HCT116 (cell line): ENCODE measurements around the gene PRKACA. TPM values are rescaled to one million over a fixed set of nuclear protein-coding genes. Genes with fewer than 3 reads are reported as not detected.

Source experiments
- ATAC-seq: fragments of 200-7000 bp; cut with Tn5 transposase; 2 replicates; pipeline ENCODE4 v1.9.1; 2020; ENCODE audit warnings: mild to moderate bottlenecking, moderate library complexity
- BruUV-seq: library from RNA; stranded (reverse); fragments of 400-500 nt; replicated peaks from 2 replicates; lab custom pipeline; 2021; lab: Mats Ljungman, UMichigan
- CTCF ChIA-PET: fragments of 300-600 bp; sonication (Branson Sonifier 250); formaldehyde crosslinking; loops from one replicate; lab custom pipeline; 2021; ENCODE audit warnings: antibody characterized with exemption; lab: Charles Lee
- POLR2A ChIA-PET: fragments of 300-600, 350-600 bp; sonication (Branson Sonifier 250); formaldehyde crosslinking; loops from one replicate; lab custom pipeline; 2021; ENCODE audit warnings: antibody characterized with exemption; lab: Charles Lee
- RAD21 ChIA-PET, 2 experiments: fragments of 300-600 bp; sonication (Branson Sonifier 250); formaldehyde crosslinking; loops; one replicate each; lab custom pipeline; 2023; ENCODE audit warnings: low total read pairs in 2 of 2; ENCODE audit not compliant: uncharacterized antibody in 2 of 2, unreplicated experiment in 2 of 2, low non-redundant PET in 1 of 2; lab: Charles Lee
- DNase-seq: peaks from one replicate; pipeline ENCODE4 v3.0.0-alpha.2; 2010; ENCODE audit warnings: low read depth, low spot score
- H2AFZ ChIP-seq: fragments of 200-600 bp; shearing (Covaris generic), sonication (generic); 2 replicates; pipeline ENCODE4 v1.6.1; 2017; ENCODE audit warnings: low read depth, mixed run types, mixed read lengths, antibody characterized with exemption, low read length; ENCODE audit not compliant: poor library complexity, severe bottlenecking
- H3K27ac ChIP-seq: 2 replicates; pipeline ENCODE4 v1.5.1; 2012; ENCODE audit warnings: low read depth, low read length
- H3K27me3 ChIP-seq: fragments of 200-600 bp; sonication (generic); 2 replicates; pipeline ENCODE4 v1.6.1; 2016; ENCODE audit warnings: mixed run types, low read length, mixed read lengths; ENCODE audit not compliant: insufficient read depth
- H3K36me3 ChIP-seq, 2 experiments: fragments of 200-500 bp in 1 of 2; fragments of 200-600 bp in 1 of 2; sonication (Bioruptor generic) in 1 of 2; sonication (generic) in 1 of 2; 2 replicates each; pipeline versions ENCODE4 v1.5.1 to v1.6.1; 2014 to 2016; ENCODE audit warnings: low read length in 2 of 2, inconsistent platforms in 1 of 2, mixed read lengths in 1 of 2, mixed run types in 1 of 2; ENCODE audit not compliant: insufficient read depth in 2 of 2, control insufficient read depth in 1 of 2
- H3K4me1 ChIP-seq, 2 experiments: fragments of 200-600 bp in 1 of 2; sonication (generic) in 1 of 2; 2 replicates each; pipeline versions ENCODE4 v1.5.1 to v1.6.1; 2012 to 2017; ENCODE audit warnings: low read length in 2 of 2, inconsistent platforms in 1 of 2, mild to moderate bottlenecking in 1 of 2, mixed read lengths in 1 of 2, mixed run types in 1 of 2, moderate library complexity in 1 of 2; ENCODE audit not compliant: insufficient read depth in 2 of 2, control insufficient read depth in 1 of 2
- H3K4me2 ChIP-seq: fragments of 200-600 bp; sonication (generic); 2 replicates; pipeline ENCODE4 v1.6.1; 2017; ENCODE audit warnings: mixed run types, low read length, mixed read lengths
- H3K4me3 ChIP-seq, 2 experiments: fragments of 200-600 bp in 1 of 2; sonication (generic) in 1 of 2; replicated peaks in 1 of 2; 2 replicates each; pipeline ENCODE4 v1.5.1; 2011 to 2016; ENCODE audit warnings: low read length in 2 of 2, control low read depth in 1 of 2, low read depth in 1 of 2, mild to moderate bottlenecking in 1 of 2, mixed read lengths in 1 of 2, mixed run types in 1 of 2
- H3K79me2 ChIP-seq: fragments of 200-600 bp; sonication (generic); 2 replicates; pipeline ENCODE4 v1.6.1; 2017; ENCODE audit warnings: mild to moderate bottlenecking, mixed run types, low read length, moderate library complexity, mixed read lengths; ENCODE audit not compliant: insufficient read depth
- H3K9ac ChIP-seq: fragments of 200-600 bp; sonication (generic); 2 replicates; pipeline ENCODE4 v1.6.1; 2016; ENCODE audit warnings: low read length, mixed read lengths
- H3K9me2 ChIP-seq: fragments of 200-600 bp; sonication (generic), shearing (Covaris generic); 2 replicates; pipeline ENCODE4 v1.6.1; 2017; ENCODE audit warnings: mixed run types, mild to moderate bottlenecking, moderate library complexity; ENCODE audit not compliant: insufficient read depth
- H3K9me3 ChIP-seq, 2 experiments: fragments of 200-500 bp in 1 of 2; fragments of 200-600 bp in 1 of 2; sonication (Bioruptor generic) in 1 of 2; sonication (generic) in 1 of 2; 2 replicates each; pipeline ENCODE4 v1.6.1; 2014 to 2017; ENCODE audit warnings: low read length in 2 of 2, mixed read lengths in 2 of 2, inconsistent platforms in 1 of 2, low read depth in 1 of 2, mild to moderate bottlenecking in 1 of 2, mixed run types in 1 of 2, moderate library complexity in 1 of 2; ENCODE audit not compliant: control insufficient read depth in 1 of 2, insufficient read depth in 1 of 2
- H4K20me1 ChIP-seq: fragments of 200-600 bp; sonication (generic), shearing (Covaris generic); 2 replicates; pipeline ENCODE4 v1.6.1; 2017; ENCODE audit warnings: mixed run types, mild to moderate bottlenecking, moderate library complexity; ENCODE audit not compliant: insufficient read depth
- EGR1 ChIP-seq: IDR thresholded peaks from 2 replicates; pipeline ENCODE4 v1.6.1; 2012; ENCODE audit warnings: low read depth
- EZH2 ChIP-seq: fragments of 200-600 bp; sonication (generic); IDR thresholded peaks from 2 replicates; pipeline ENCODE4 v1.6.1; 2017; ENCODE audit warnings: antibody characterized with exemption, mixed run types
- POLR2AphosphoS5 ChIP-seq: IDR thresholded peaks from 2 replicates; pipeline ENCODE4 v1.6.1; 2011; ENCODE audit warnings: mild to moderate bottlenecking, low read depth, low read length, moderate library complexity
- SIN3A ChIP-seq: IDR thresholded peaks from 2 replicates; pipeline ENCODE4 v1.6.1; 2012; ENCODE audit warnings: low read depth
- ZFX ChIP-seq: fragments of 450-650 bp; IDR thresholded peaks from 2 replicates; pipeline ENCODE4 v1.6.1; 2017
- ZNF274 ChIP-seq: fragments of 200-500 bp; sonication (Bioruptor generic); IDR thresholded peaks from 2 replicates; pipeline ENCODE4 v1.6.1; 2014; ENCODE audit warnings: mild to moderate bottlenecking, low read depth, low read length, inconsistent platforms
- intact Hi-C: fragments of 100-400 bp; cut with micrococcal nuclease; formaldehyde crosslinking; loops from 2 replicates; pipeline ENCODE4 v1.10.0; 2022
- total RNA-seq: library from RNA; stranded (reverse); gene quantifications from one replicate; pipeline ENCODE4 v1.2.1, GENCODE V29; 2021; ENCODE audit not compliant: unreplicated experiment
- TF ChIP-seq, protein P1 (sequence below): IDR thresholded peaks from 2 replicates; pipeline ENCODE4 v1.6.1; 2012
- TF ChIP-seq, protein P2 (sequence below), 3 experiments: fragments of 200-600 bp in 1 of 3; sonication (generic) in 1 of 3; IDR thresholded peaks in 2 of 3; conservative IDR thresholded peaks in 1 of 3; 2 replicates each; pipeline ENCODE4 v1.5.1; 2012 to 2017; ENCODE audit warnings: low read depth in 2 of 3, low read length in 2 of 3, antibody characterized with exemption in 1 of 3, borderline replicate concordance in 1 of 3, control low read depth in 1 of 3, mild to moderate bottlenecking in 1 of 3, mixed read lengths in 1 of 3, mixed run types in 1 of 3, moderate library complexity in 1 of 3; ENCODE audit not compliant: insufficient read depth in 1 of 3
- TF ChIP-seq, protein P3 (sequence below): IDR thresholded peaks from 2 replicates; pipeline ENCODE4 v1.6.1; 2012

PRKACA gene
- total RNA-seq, 1 experiment from 2014 or later = 95.7 TPM

DNA sequence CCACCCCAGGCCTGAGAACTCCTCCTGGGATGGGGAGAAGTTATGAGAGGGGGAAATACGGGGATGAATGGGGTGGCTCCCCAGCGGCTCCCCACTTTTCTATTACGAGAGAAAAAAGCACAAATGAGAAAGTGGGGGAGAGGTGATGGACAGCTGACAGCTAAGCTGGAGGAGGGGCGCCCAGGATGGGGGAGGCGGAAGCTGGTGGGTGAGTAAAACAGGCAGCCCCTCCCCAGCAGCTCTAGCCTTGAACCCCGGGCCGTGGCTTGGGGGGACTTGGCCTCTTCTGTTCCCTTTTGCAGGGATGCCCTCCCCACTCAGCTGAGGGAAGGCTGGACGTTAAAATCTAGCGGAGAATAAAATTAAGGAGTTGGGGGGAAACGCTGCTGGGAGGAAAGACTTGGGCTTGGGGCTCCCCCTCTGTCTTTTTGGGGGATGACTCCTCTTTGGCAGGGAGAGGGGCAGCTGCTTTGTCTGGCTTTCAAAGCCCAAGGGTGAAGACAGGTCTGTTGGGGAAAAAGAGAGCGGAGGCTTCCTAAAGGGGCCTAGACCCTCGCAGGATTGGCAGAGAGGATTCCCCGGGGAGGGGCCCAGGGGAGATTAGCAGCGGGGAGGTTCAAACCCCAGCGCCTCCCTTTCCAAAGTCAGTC, 25.6 kb downstream of the PRKACA start:
- no peaks in the 10 kb centered on the region for H4K20me1 ChIP-seq
- CTCF ChIA-PET = no interaction called here
- peak overlapping the region; percentile 83 for H3K27ac ChIP-seq
- RAD21 ChIA-PET = no interaction called here
- DNase-seq (no peak), ATAC-seq (no peak)
- intact Hi-C loops = no loop called here
- no peaks in the 10 kb centered on the region for H3K9me2 ChIP-seq
- no peak overlapping the region for H2AFZ ChIP-seq
- H3K9me3 ChIP-seq = peaks cover 3 to 7% of the 10 kb centered on the region in 2 experiments; a peak in 1 of 4 replicates
- H3K27me3 ChIP-seq = no peaks in the 10 kb centered on the region
- BruUV-seq = TSS peak; percentile 79
- no peak for TF ChIP-seq ZNF274
- peak overlapping the region; percentile 73 for H3K9ac ChIP-seq
- no peaks in the 10 kb centered on the region for H3K79me2 ChIP-seq
- peak overlapping the region; percentile 41 to 66 for H3K4me3 ChIP-seq
- H3K4me1 ChIP-seq = peaks cover 12 to 19% of the 10 kb centered on the region in 2 experiments
- H3K36me3 ChIP-seq = peaks cover 0 to 9% of the 10 kb centered on the region in 2 experiments; a peak in 1 of 4 replicates
- H3K4me2 ChIP-seq = peak overlapping the region; percentile 91
- POLR2A ChIA-PET = no interaction called here

DNA sequence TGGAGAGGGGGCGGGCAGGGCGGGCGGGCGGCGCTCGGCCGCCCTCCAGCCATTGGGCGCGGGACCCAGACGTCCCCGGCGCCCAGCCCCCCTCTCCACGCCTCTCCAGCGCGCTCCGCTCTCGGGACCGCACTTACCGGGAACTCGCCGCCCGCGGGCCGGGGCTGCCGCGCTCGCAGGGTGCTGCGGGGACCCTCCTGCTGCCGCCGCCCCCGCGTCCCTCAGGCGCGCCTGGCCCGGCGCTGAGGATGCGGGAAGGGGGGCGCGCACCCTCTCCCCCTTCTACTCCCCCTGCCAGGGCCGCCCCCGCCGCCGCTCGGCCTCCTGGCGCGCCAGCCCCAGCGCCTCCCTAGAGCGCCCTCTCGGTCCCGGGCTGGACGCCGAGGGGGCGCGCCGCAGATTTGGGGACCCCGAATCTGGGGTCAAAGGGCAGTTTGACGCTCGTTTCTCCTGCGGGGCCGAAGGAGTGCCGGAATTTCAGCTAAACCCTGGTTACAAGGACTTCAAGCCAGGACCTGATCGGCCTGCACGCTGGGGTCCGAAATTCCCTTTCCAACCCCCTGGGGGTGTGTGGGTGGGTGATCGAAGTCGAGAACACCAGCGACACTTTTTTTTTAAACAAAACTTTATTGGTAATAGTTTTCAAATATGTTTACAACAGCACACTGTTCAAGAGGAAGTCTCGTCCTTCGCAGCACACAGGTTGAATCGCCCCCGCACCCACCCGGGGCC, 26.3 kb downstream of the PRKACA start:
- TF ChIP-seq ZFX (peak; percentile 39; the same call in 1 of the 2 replicates), POLR2AphosphoS5 (peak; percentile 78), SIN3A (0 out of 2 replicates have a peak, but pooled peaks have one; percentile 2), EGR1 (peak; percentile 79), EZH2 (no peak)
- TF ChIP-seq, protein P1, sequence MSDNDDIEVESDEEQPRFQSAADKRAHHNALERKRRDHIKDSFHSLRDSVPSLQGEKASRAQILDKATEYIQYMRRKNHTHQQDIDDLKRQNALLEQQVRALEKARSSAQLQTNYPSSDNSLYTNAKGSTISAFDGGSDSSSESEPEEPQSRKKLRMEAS = no peak; the same call in 1 of the 2 replicates
- TF ChIP-seq, protein P2, sequence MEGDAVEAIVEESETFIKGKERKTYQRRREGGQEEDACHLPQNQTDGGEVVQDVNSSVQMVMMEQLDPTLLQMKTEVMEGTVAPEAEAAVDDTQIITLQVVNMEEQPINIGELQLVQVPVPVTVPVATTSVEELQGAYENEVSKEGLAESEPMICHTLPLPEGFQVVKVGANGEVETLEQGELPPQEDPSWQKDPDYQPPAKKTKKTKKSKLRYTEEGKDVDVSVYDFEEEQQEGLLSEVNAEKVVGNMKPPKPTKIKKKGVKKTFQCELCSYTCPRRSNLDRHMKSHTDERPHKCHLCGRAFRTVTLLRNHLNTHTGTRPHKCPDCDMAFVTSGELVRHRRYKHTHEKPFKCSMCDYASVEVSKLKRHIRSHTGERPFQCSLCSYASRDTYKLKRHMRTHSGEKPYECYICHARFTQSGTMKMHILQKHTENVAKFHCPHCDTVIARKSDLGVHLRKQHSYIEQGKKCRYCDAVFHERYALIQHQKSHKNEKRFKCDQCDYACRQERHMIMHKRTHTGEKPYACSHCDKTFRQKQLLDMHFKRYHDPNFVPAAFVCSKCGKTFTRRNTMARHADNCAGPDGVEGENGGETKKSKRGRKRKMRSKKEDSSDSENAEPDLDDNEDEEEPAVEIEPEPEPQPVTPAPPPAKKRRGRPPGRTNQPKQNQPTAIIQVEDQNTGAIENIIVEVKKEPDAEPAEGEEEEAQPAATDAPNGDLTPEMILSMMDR (IDR thresholded peaks at IDR 0.05 in 2 of 3, conservative IDR thresholded peaks at IDR 0.05 in 1 of 3; ENCODE audit: borderline replicate concordance in 1 of 3, insufficient read depth in 1 of 3, low read depth in 2 of 3, low read length in 2 of 3) = peak; percentile 27 to 29 (median 29); a peak in 4 of 6 replicates
- TF ChIP-seq, protein P3, sequence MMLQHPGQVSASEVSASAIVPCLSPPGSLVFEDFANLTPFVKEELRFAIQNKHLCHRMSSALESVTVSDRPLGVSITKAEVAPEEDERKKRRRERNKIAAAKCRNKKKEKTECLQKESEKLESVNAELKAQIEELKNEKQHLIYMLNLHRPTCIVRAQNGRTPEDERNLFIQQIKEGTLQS = no peak
- Histone ChIP-seq H3K79me2 (no peaks in the 10 kb centered on the region), H3K9me3 (peaks cover 3 to 7% of the 10 kb centered on the region in 2 experiments; a peak in 1 of 4 replicates), H3K27ac (peak overlapping the region; percentile 83), H3K27me3 (no peaks in the 10 kb centered on the region), H3K9ac (peak overlapping the region; percentile 73), H3K4me2 (peak overlapping the region; percentile 91), H3K4me1 (peaks cover 12 to 19% of the 10 kb centered on the region in 2 experiments), H3K9me2 (no peaks in the 10 kb centered on the region), H3K36me3 (peaks cover 0 to 3% of the 10 kb centered on the region in 2 experiments; a peak in 1 of 4 replicates), H4K20me1 (no peaks in the 10 kb centered on the region), H2AFZ (no peak overlapping the region), H3K4me3 (peak overlapping the region; percentile 41 to 66)
- CTCF ChIA-PET = no interaction called here
- POLR2A ChIA-PET = interaction anchor here (0.6 kb wide), 1 partner anchor 20 kb away, joined by 3 read pairs; no protein-coding TSS in a partner anchor
- intact Hi-C loops = no loop called here
- DNase-seq = no peak
- BruUV-seq = no TSS peak
- RAD21 ChIA-PET = no interaction called here
- ATAC-seq = peak; percentile 84
